GM21737 (cell line): ENCODE results near the gene NT5C1A.

ENCODE experiments used
- ATAC-seq: cut with Tn5 transposase; IDR thresholded peaks from one replicate; pipeline ENCODE4 v1.9.1; 2021; ENCODE audit warnings: mild to moderate bottlenecking, moderate library complexity; ENCODE audit not compliant: unreplicated experiment

The NT5C1A gene

DNA sequence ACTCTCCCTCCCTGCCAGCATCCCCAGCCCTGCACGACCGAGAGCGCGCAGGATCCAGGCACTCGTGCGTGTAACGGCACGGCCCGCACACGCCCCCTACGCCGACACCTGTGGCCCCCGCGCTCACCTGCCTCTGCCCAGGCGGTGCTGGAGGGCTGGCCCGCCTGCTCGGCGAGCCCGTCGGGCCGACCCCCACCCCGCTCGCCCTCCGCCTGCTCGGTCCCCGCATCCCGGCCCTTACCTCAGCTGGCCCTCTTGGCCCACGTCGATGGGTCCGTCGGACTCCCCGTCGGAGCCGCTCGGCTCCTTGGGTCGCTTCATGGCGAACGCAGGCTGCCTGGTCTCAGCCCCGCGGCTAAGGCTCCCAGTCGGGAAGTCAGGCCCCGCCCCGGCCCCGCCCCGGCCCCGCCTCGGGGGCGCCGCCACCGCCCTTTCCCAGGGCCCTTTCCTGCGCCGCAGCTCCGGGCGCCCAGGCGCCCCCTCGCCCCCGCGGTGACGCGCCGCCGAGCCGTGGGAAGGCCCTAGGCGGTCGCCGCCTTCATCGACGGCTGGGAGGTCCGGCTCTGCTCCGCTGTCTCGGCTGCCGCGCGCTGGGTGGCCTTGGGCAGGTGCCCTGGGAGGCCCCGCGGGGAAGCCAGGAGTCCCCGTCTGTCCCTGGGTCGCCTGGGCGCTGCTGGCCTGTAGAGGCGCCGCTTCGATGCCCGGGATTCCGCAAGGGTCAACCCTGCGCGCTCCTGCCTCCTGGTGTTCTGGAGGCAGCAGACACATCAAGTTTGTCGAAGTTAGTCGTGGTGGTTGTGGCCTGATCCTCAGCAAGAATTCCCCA is 32.4 kb downstream of the NT5C1A start, which contains the start of gene HEYL:
HEYL (minus strand) TSS at position 339 of the 826 bp plus-strand sequence; CDS start at position 321, 18 bp downstream.
- ATAC-seq, result no peak

DNA sequence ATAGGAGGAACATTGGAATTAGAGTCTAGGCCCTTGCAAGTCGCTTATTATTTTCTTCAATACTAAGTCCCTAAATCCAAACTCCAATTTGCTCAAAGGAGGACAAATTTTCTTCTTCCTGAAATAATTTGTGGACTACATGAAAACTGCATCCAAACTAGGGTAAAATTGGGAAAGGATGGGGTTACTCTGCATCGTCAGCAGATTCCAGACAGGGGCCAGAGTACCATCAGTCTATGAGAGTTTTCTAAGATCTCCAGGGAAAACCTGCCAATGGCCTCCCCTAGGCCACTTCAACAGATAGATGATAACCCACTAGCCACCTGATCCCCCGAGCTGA is 33.0 kb downstream of the NT5C1A start:
- no peak for ATAC-seq

DNA sequence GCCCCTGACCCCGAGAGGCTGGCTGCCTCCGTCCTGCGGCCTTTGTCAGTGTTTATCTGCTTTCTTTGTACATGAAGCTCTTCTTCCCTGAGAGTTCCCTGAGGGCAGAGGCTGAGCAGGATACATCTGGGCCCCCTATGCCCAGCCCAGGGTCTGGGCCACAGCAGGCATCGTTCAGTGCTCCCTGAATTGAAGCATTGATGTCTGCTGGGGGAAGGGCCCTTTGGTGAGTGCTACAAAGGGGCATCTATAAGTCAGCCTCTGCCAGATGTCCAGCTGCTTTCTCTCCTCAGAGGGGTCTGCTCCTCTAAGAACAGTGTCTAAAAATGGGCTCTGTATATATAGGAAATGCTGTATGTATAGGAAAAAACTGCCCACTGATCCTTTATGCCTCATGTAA is 34.5 kb downstream of the NT5C1A start:
- no peak for ATAC-seq

- no peak for ATAC-seq
Measured at GRCh38 chr1:39635871-39636210, 36.1 kb downstream of the NT5C1A start.

DNA sequence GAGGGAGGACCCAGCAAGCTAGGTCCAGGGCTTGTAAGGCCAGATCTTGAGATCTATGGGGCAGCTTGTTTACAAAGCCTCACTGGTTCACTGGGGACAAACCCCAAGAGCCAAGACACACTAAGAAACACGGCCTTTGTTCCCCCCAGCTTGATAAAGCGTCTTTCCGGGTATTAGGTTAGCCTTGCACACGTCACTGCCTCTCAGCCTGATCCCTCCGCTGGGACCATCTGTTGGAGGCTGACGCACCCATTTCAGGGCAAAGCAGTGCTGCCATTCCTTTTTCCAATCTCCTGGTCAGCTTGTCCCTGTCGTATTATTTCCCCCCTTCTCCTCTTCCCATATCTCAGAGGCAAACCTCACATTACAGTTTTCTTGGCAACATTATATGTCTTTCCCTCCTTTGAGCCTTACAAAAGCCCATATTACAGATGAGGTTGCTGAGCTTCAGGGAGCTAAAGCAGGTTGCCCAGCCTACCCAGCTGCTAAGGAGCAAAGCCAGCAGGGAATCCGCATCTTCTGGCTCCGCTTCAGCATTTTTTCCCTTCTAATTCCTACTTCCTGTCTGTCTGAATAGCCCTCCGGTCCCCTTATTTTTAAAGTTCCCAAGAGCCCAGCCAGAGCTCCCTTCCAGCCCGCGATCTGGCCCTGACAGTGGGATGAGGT is 36.6 kb downstream of the NT5C1A start:
- no peak for ATAC-seq

- ATAC-seq, result no peak
Measured at GRCh38 chr1:39633422-39633821, 38.5 kb downstream of the NT5C1A start.

- no peak for ATAC-seq
Measured at GRCh38 chr1:39632682-39633417, 39.1 kb downstream of the NT5C1A start.

DNA sequence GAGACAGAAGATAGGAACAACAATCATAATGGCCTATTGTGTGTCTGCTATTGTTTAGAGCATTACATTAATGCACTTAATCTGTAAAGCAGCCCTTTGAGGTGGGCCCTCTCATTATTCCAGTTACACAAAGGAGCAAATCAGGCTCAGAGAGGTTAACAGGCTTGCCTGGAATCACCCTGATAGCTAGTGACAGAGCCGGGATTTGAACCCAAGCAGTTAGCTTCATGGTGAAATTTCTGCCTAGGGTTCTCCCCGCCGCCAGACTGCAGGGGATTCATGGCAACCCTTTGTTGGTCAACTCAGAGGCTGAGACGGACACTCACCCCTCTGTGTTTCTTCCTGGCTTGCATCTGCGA is 39.6 kb downstream of the NT5C1A start:
- ATAC-seq, result no peak

DNA sequence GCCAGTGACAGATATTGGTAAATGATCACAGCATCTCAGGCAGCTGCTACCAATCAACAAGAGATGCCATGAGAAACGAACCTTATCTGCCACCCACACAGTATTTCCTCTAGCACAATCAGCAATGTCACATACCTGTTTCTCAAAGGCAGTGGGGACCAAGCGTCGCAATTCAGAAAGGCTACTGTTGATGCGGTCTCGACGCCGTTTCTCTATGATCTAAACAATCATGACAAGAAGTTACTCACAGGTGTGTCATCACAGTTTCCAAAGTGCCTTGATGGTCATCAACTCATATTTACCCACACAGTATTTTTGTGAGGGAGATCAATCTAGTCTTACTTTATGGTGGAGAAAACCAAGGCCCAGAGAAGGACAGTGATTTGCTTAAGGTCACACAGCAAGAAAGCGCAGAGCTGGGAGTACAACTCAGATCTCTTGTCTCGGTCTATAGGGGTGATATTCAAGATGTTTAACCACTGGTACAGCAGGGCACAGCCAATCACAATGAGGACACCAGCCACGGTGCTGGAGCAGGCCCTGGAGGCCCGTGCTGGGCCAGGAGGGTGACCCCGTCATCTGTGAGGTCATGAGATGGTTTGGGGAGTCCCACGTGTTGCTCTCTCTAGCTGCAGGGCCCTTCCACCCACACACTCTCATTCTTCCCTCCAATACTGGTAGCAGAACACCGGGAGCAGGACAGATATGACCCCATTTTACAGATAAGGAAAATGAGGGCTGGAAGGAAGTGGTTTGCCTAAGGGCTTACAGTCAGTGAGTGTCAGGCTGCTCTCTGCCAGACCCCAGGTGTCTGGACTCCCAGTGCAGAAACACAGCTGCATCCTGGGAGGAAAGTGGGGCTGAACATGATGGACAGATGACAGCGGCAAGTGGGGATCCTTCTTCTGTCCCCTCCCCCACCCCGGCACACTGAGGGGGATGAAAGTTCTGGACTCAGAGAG is 40.3 kb downstream of the NT5C1A start:
- no peak for ATAC-seq

DNA sequence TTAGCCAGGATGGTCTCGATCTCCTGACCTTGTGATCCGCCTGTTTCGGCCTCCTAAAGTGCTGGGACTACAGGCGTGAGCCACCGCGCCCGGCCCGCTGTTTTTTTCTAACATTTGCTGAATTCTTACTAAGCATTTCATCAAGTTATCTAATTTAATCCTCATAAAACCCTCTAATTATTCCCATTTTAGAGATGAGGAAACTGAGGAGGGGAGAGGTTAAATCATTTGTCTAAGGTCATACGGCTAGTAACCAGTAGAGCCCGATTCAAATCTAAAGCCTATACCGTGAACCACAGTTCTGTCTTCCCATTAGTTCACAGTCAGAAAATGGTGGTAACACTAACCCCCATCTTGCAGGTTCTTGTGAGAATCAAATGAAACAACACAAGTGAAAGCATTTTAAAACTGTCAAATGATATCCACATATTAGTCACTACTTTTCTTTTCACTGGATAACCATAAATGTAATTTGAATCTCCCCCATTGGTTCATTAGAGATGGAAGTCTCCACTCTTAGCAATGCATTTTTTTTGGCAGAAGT is 43.0 kb downstream of the NT5C1A start:
- no peak for ATAC-seq

DNA sequence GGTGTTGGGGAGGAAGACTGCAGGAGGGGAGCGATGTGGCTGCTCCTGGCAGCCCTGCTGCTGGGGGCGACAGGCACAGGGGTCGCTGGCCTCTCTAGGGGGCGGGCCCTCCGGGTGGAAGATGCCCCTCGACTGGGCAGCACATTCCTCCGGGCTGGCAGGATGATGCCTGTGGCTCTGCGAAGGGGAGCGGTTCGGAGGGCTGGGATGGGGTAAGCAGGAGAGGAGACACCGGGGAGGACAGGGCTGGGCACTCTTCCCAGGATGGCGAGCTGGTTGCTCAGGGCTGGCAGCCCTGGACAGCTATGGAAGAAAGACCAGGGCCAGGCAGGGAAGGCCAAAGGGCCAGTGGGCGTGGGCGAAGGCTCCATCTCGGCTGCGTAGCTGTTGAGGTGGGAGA is 45.3 kb downstream of the NT5C1A start:
- ATAC-seq, result no peak

GRCh38 chr1:39625462-39626273 is 46.2 kb downstream of the NT5C1A start:
- no peak for ATAC-seq

DNA sequence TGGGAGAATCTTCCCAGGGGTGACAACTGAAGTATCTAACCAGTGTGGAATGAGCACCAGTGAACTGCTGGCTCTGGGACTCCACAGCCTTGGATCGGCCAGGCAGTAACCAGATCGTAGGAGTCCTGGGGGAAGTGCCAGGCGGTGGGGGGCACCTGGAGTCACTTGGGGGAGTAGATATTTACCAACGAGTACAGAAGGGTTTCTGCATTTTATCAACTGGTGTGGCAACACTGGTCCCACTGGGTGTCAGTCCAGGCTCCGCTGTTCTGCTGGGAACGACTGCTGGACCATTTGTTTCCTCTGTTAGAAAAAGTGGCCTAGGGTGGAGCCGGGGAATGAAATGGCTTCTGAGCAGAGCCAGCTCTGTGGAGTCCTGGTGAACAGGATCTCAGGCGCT is 46.9 kb downstream of the NT5C1A start:
- ATAC-seq, result no peak

DNA sequence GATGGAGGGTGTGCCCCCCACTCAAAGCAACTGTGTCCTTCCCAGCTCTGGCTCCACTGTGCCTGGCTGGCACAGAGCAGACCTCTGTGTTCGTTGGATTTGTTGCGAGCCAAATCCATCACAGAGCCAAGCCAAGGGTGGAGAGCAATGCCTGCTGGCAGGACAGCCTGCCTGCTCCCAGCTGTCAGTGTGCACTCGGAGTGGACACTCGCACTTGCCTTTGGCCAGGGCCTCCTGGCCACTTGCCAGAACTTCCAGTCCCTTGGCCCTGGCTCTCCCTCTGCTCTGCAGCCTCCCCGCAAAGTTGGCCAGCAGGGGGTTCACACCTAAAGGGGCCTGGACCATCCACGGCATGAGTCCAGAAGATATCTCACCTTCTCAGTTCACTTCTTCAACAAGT is 48.9 kb downstream of the NT5C1A start:
- no peak for ATAC-seq

GRCh38 chr1:39622427-39622826 is 49.5 kb downstream of the NT5C1A start:
- no peak for ATAC-seq

DNA sequence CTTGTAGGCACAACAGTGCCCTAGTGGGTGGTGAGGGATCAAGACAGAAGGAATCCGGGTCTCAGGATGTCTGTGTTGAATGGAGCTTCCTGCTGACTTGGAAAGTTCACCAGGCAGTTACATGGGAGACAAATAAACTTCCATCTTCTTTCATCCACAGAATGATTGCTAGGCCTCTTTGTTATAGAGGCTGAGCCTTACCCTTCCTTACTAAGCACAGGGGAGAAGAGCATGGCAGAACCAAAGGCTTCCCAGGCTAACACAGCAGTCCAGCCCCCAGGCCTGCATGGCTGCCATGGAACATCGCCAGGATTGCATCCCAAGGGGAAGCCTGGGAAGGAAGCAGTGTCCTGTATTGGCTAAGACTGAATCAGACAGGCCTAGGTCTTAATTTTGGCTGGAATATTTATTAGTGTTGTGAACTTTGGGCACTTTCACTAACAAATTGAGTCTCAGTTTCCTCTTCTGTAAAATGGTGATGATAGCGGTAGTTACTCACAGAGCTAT is 51.2 kb downstream of the NT5C1A start:
- ATAC-seq, result no peak

DNA sequence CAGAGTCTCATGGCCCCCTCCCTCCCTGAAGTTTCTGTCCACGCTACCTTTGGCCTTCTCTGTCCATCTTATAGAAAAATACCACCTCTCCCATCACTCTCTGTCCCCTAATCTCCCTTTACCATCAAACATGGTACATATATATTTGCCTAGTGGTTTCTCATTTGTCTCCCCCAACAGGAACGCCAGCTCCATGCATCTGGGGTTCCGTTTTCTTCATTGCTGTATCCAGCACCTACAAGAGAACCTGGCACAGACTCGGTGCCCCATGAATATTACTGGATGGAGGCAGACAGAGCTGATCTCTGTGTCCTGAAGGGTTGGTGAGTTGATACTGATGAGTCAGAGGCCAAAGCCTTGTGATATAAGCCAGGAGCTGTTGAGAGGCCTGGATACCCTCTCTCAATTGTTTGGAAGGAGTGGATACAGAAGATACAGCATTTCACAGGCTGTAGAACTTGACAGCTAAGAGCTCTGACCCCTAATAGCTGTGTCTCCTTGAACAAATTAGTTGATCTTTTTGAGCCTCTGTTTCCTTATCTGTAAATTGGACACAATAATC is 54.3 kb downstream of the NT5C1A start:
- no peak for ATAC-seq

- no peak for ATAC-seq
Measured at GRCh38 chr1:39615086-39615673, 56.7 kb downstream of the NT5C1A start.

- no peak for ATAC-seq
Measured at GRCh38 chr1:39614488-39614887, 57.4 kb downstream of the NT5C1A start.
